Right ventricle myocardium inferior (tissue), 1 donor: ENCODE results near the gene PPP2R5A. TPM values are rescaled to one million over a fixed set of nuclear protein-coding genes. Genes with fewer than 3 reads are reported as not detected.

ENCODE experiments used
- ATAC-seq: fragments of 200-7000 bp; cut with Tn5 transposase; one replicate; pipeline ENCODE4 v1.9.1; 2020; ENCODE audit warnings: mild to moderate bottlenecking, moderate library complexity
- DNase-seq: peaks from one replicate; pipeline ENCODE4 v3.0.0; 2021; ENCODE audit errors: missing footprints
- intact Hi-C: fragments of 100-400 bp; cut with DNase I; formaldehyde crosslinking; loops from one replicate; pipeline ENCODE4 v1.11.0; 2022
- long read RNA-seq: library from polyadenylated mRNA; unstranded; transcript quantifications from one replicate; pipeline ENCODE4 v2.0.0, GENCODE V29; 2021
- total RNA-seq: library from RNA; stranded (reverse); fragmentation: NEBNext Ultra II Directional; extraction: Animal tissue kit (Norgen Biotek cat#: 25700); gene quantifications from one replicate; pipeline ENCODE4 v1.2.1, GENCODE V29; 2021
- donor health status: DM: no; HTN: yes; CAD: no; lungs with severe emphysema.

PPP2R5A gene
- total RNA-seq = 80.8 TPM
- long read RNA-seq, transcript PPP2R5A-201 (13 exons, 3,128 nt) = major isoform, 29 of 36 reads
- long read RNA-seq, partial matches to known transcripts = 2 of 36 reads
- long read RNA-seq, other reads (novel, unspliced or antisense) = 5 of 36 reads

GRCh38 chr1:212284744-212285684 is at the start of gene PPP2R5A:
TSS of gene PPP2R5A (plus strand) at chr1:212285410. CDS start at chr1:212286111, 701 bp downstream.
- peak; percentile 100 for DNase-seq
- ATAC-seq = peak; percentile 98
- intact Hi-C loops = loop anchor here (1.0 to 5.0 kb wide), 6 partner anchors 50 to 211 kb away; no protein-coding TSS in a partner anchor

GRCh38 chr1:212235857-212236256 is 49.4 kb upstream of the PPP2R5A start:
- no peak for ATAC-seq
- intact Hi-C loops = loop anchor here (2.0 kb wide), 1 partner anchor 49 kb away; the partner anchor contains the start of gene PPP2R5A
- DNase-seq = no peak

- intact Hi-C loops = no loop called here
- DNase-seq = no peak
- no peak for ATAC-seq
These were observed 48.5 kb upstream of the PPP2R5A start for GRCh38 chr1:212236664-212237220.

- no peak for ATAC-seq
- intact Hi-C loops = no loop called here
- no peak for DNase-seq
These were observed 47.6 kb upstream of the PPP2R5A start for GRCh38 chr1:212237651-212238050.

- no peak for ATAC-seq
- intact Hi-C loops = no loop called here
- peak; percentile 66 for DNase-seq
These were observed 46.7 kb upstream of the PPP2R5A start for GRCh38 chr1:212238552-212238951.

- DNase-seq (no peak), ATAC-seq (no peak)
- intact Hi-C loops = no loop called here
These were observed 43.7 kb upstream of the PPP2R5A start for GRCh38 chr1:212241501-212241900.

- DNase-seq = no peak
- intact Hi-C loops = no loop called here
- no peak for ATAC-seq
These were observed 43.3 kb upstream of the PPP2R5A start for GRCh38 chr1:212241957-212242287.

- DNase-seq (no peak), ATAC-seq (peak; percentile 43)
- intact Hi-C loops = no loop called here
These were observed 42.8 kb upstream of the PPP2R5A start for GRCh38 chr1:212242288-212242984.

- intact Hi-C loops = no loop called here
- ATAC-seq (no peak), DNase-seq (no peak)
These were observed 42.3 kb upstream of the PPP2R5A start for GRCh38 chr1:212242985-212243308.

GRCh38 chr1:212244441-212244840 is 40.8 kb upstream of the PPP2R5A start:
- no peak for ATAC-seq
- intact Hi-C loops = no loop called here
- no peak for DNase-seq

- intact Hi-C loops = no loop called here
- ATAC-seq = no peak
- no peak for DNase-seq
These were observed 38.0 kb upstream of the PPP2R5A start for GRCh38 chr1:212247179-212247721.

GRCh38 chr1:212247988-212248387 is 37.2 kb upstream of the PPP2R5A start:
- intact Hi-C loops = no loop called here
- DNase-seq (no peak), ATAC-seq (no peak)

- intact Hi-C loops = no loop called here
- ATAC-seq (no peak), DNase-seq (no peak)
These were observed 30.3 kb upstream of the PPP2R5A start for GRCh38 chr1:212254853-212255363.

GRCh38 chr1:212255705-212256307 is 29.4 kb upstream of the PPP2R5A start:
- DNase-seq (no peak), ATAC-seq (no peak)
- intact Hi-C loops = no loop called here

- ATAC-seq = peak; percentile 69
- no peak for DNase-seq
- intact Hi-C loops = no loop called here
These were observed 28.8 kb upstream of the PPP2R5A start for GRCh38 chr1:212256369-212256768.

- ATAC-seq = no peak
- no peak for DNase-seq
- intact Hi-C loops = no loop called here
These were observed 28.1 kb upstream of the PPP2R5A start for GRCh38 chr1:212257157-212257556.

- intact Hi-C loops = no loop called here
- no peak for ATAC-seq
- no peak for DNase-seq
These were observed 25.3 kb upstream of the PPP2R5A start for GRCh38 chr1:212259693-212260480.
